HepG2 (cell line): ENCODE data around the gene PEX14. TPM values are rescaled to one million over a fixed set of nuclear protein-coding genes. Genes with fewer than 3 reads are reported as not detected.

ENCODE experiments used
- DPF2 ChIP-seq: sonication (generic); formaldehyde crosslinking; IDR thresholded peaks from 2 replicates; pipeline ENCODE4 v1.4.0; 2020; ENCODE audit warnings: mild to moderate bottlenecking, low read depth, missing genetic modification reagents, borderline replicate concordance
- FOXA3 ChIP-seq: IDR thresholded peaks from 2 replicates; pipeline ENCODE4 v1.6.1; 2016; ENCODE audit warnings: missing genetic modification reagents, missing compliant biosample characterization
- MTA3 ChIP-seq: sonication (generic); formaldehyde crosslinking; IDR thresholded peaks from 2 replicates; pipeline ENCODE4 v1.4.0; 2020; ENCODE audit warnings: missing genetic modification reagents
- NPAS2 ChIP-seq: sonication (generic); formaldehyde crosslinking; IDR thresholded peaks from 2 replicates; pipeline ENCODE4 v1.8.0; 2022; ENCODE audit warnings: mild to moderate bottlenecking, missing genetic modification reagents, borderline replicate concordance
- RERE ChIP-seq: IDR thresholded peaks from 2 replicates; pipeline ENCODE4 v1.6.1; 2016; ENCODE audit warnings: low read depth, missing genetic modification reagents, missing compliant biosample characterization
- USF2 ChIP-seq, 2 experiments: sonication (generic) in 1 of 2; formaldehyde crosslinking in 1 of 2; IDR thresholded peaks; 2 replicates each; pipeline versions ENCODE4 v1.5.1 to v1.6.1; 2011 to 2020; ENCODE audit warnings: borderline replicate concordance in 1 of 2, low read depth in 1 of 2, low read length in 1 of 2, mild to moderate bottlenecking in 1 of 2, missing genetic modification reagents in 1 of 2, moderate library complexity in 1 of 2
- ZKSCAN1 ChIP-seq: fragments of 150-350 bp; IDR thresholded peaks from 2 replicates; pipeline ENCODE4 v1.6.1; 2014; ENCODE audit warnings: low read length
- ZNF513 ChIP-seq: sonication (generic); formaldehyde crosslinking; conservative IDR thresholded peaks from 2 replicates; pipeline ENCODE4 v1.5.0; 2020; ENCODE audit warnings: missing genetic modification reagents
- ZNF558 ChIP-seq: sonication (generic); formaldehyde crosslinking; IDR thresholded peaks from 2 replicates; pipeline ENCODE4 v1.9.0; 2022; ENCODE audit warnings: mild to moderate bottlenecking, missing genetic modification reagents, borderline replicate concordance
- polyA plus RNA-seq, 8 experiments: library from polyadenylated mRNA; depleted of rRNA in 3 of 8; stranded (reverse) in 7 of 8; unstranded in 1 of 8; fragments of >200 nt; fragmentation: Illumina TruSeq in 4 of 8; extraction: Trizol in 4 of 8; gene quantifications; 2 replicates each; pipeline versions ENCODE4 v1.2.1 to v1.2.3, GENCODE V29; 2011 to 2016; ENCODE audit warnings: low read depth in 4 of 8, missing spikeins in 1 of 8, mixed read lengths in 1 of 8; ENCODE audit not compliant: insufficient read depth in 1 of 8
- total RNA-seq, 5 experiments: library from RNA; depleted of rRNA; stranded (reverse); fragments of >200 nt; fragmentation: Illumina TruSeq; extraction: Trizol; gene quantifications; 2 replicates each; pipeline ENCODE4 v1.2.3, GENCODE V29; 2016; ENCODE audit warnings: low read depth in 1 of 5

Gene PEX14
- total and polyA plus RNA-seq, 2 of the 13 experiments (the other 11 are each of a cell fraction or from before 2014, with no cell fraction given) = 6.5 to 9.9 TPM

- TF ChIP-seq RERE (CRISPR knock-in tag) (no peak), ZKSCAN1 (no peak), USF2 (IDR thresholded peaks at IDR 0.05; ENCODE audit: low read depth, low read length) (no peak), USF2 (CRISPR knock-in tag; IDR thresholded peaks at IDR 0.05; ENCODE audit: borderline replicate concordance) (no peak), ZNF558 (CRISPR knock-in tag) (no peak), DPF2 (CRISPR knock-in tag) (no peak), ZNF513 (CRISPR knock-in tag) (no peak), NPAS2 (CRISPR knock-in tag) (no peak), MTA3 (no peak), FOXA3 (no peak)
Measured at GRCh38 chr1:10662824-10663677, 188.3 kb downstream of the PEX14 start (continued).
